GM23248 (cell line): ENCODE results near the gene YBX3.

Experiments
- EZH2 ChIP-seq: fragments of 200-600 bp; sonication (generic); IDR thresholded peaks from 2 replicates; pipeline ENCODE4 v1.6.1; 2018; ENCODE audit warnings: antibody characterized with exemption, mild to moderate bottlenecking; ENCODE audit not compliant: insufficient read depth, poor library complexity, severe bottlenecking
- EZH2phosphoT487 ChIP-seq: fragments of 200-600 bp; sonication (generic); IDR thresholded peaks from 2 replicates; pipeline ENCODE4 v1.6.1; 2018; ENCODE audit warnings: antibody characterized with exemption, moderate library complexity, mild to moderate bottlenecking, low read depth; ENCODE audit not compliant: insufficient read depth

- TF ChIP-seq EZH2 (no peak), EZH2phosphoT487 (no peak)
These were observed 69.1 kb downstream of the YBX3 start for GRCh38 chr12:10654003-10654402.
